NK-92 (cell line): Measurements from ENCODE around the gene FDX1.

Experiments
- DNase-seq: peaks from one replicate; lab custom pipeline; 2025; ENCODE audit not compliant: unreplicated experiment; lab: John Stamatoyannopoulos, UW

FDX1 gene

GRCh38 chr11:110431051-110431672 lies 1.4 kb downstream of the FDX1 start:
- DNase-seq = no peak

GRCh38 chr11:110431674-110432073 lies 1.9 kb downstream of the FDX1 start:
- no peak for DNase-seq

- no peak for DNase-seq
Measured at GRCh38 chr11:110432713-110433392, 3.1 kb downstream of the FDX1 start.

- no peak for DNase-seq
Measured at GRCh38 chr11:110433393-110434333, 3.9 kb downstream of the FDX1 start.

GRCh38 chr11:110434952-110435779 lies 5.4 kb downstream of the FDX1 start:
- no peak for DNase-seq

GRCh38 chr11:110435780-110436717 lies 6.3 kb downstream of the FDX1 start:
- no peak for DNase-seq

- DNase-seq = no peak
Measured at GRCh38 chr11:110438017-110438416, 8.3 kb downstream of the FDX1 start.

- no peak for DNase-seq
Measured at GRCh38 chr11:110445437-110445836, 15.7 kb downstream of the FDX1 start.

- no peak for DNase-seq
Measured at GRCh38 chr11:110446061-110446460, 16.3 kb downstream of the FDX1 start.

GRCh38 chr11:110446594-110446993 lies 16.8 kb downstream of the FDX1 start:
- no peak for DNase-seq

- no peak for DNase-seq
Measured at GRCh38 chr11:110447343-110447742, 17.6 kb downstream of the FDX1 start.

GRCh38 chr11:110447897-110448745 lies 18.4 kb downstream of the FDX1 start:
- DNase-seq = no peak

GRCh38 chr11:110450246-110450645 lies 20.5 kb downstream of the FDX1 start:
- no peak for DNase-seq

GRCh38 chr11:110452720-110453119 lies 23.0 kb downstream of the FDX1 start:
- DNase-seq = no peak

- DNase-seq = no peak
Measured at GRCh38 chr11:110453684-110454354, 24.1 kb downstream of the FDX1 start.

- no peak for DNase-seq
Measured at GRCh38 chr11:110454609-110455008, 24.9 kb downstream of the FDX1 start.

GRCh38 chr11:110455718-110456117 lies 26.0 kb downstream of the FDX1 start:
- DNase-seq = no peak

- DNase-seq = no peak
Measured at GRCh38 chr11:110463153-110463552, 33.4 kb downstream of the FDX1 start.
